ENCODE results near the gene UQCR10. TPM values are rescaled to one million over a fixed set of nuclear protein-coding genes. Genes with fewer than 3 reads are reported as not detected.

UQCR10 gene
- total RNA-seq, 1 experiment from 2014 or later: 119 TPM

- intact Hi-C loops (cut with micrococcal nuclease): no loop called here
- Histone ChIP-seq H3K36me3 (ENCODE audit: control insufficient read depth in 1 of 2, insufficient read depth in 2 of 2, low read length in 2 of 2) (no peaks in the 10 kb centered on the region; a peak in 1 of 4 replicates), H3K9ac (ENCODE audit: low read length) (no peak overlapping the region), H3K4me2 (ENCODE audit: low read length) (no peak overlapping the region), H4K20me1 (ENCODE audit: insufficient read depth) (no peaks in the 10 kb centered on the region), H3K9me3 (ENCODE audit: control insufficient read depth in 1 of 2, insufficient read depth in 1 of 2, low read depth in 1 of 2, low read length in 2 of 2) (no peaks in the 10 kb centered on the region), H3K4me3 (replicated peaks in 1 of 2; ENCODE audit: low read depth in 1 of 2, low read length in 2 of 2) (no peak overlapping the region), H3K4me1 (ENCODE audit: control insufficient read depth in 1 of 2, insufficient read depth in 2 of 2, low read length in 2 of 2) (peaks cover 2 to 16% of the 10 kb centered on the region in 2 experiments; a peak in 2 of 4 replicates), H3K27me3 (ENCODE audit: insufficient read depth, low read length) (no peaks in the 10 kb centered on the region), H2AFZ (ENCODE audit: low read depth, low read length, poor library complexity, severe bottlenecking) (no peak overlapping the region), H3K79me2 (ENCODE audit: insufficient read depth, low read length) (no peaks in the 10 kb centered on the region), H3K9me2 (ENCODE audit: insufficient read depth) (no peaks in the 10 kb centered on the region), H3K27ac (ENCODE audit: low read depth, low read length) (no peak overlapping the region)
- DNase-seq (ENCODE audit: low read depth, low spot score) (no peak), ATAC-seq (no peak)
- ChIA-PET RAD21 (ENCODE audit: low non-redundant PET in 1 of 2, low total read pairs in 2 of 2, uncharacterized antibody in 2 of 2, unreplicated experiment in 2 of 2) (no interaction called here), CTCF (no interaction called here), POLR2A (no interaction called here)
- BruUV-seq (replicated peaks): no TSS peak
- no peak for TF ChIP-seq MAX (IDR thresholded peaks at IDR 0.05)
- no peak for TF ChIP-seq POLR2AphosphoS5 (IDR thresholded peaks at IDR 0.05; ENCODE audit: low read depth, low read length)
These were observed 19.3 kb upstream of the UQCR10 start for GRCh38 chr22:29747832-29748231.

DNA sequence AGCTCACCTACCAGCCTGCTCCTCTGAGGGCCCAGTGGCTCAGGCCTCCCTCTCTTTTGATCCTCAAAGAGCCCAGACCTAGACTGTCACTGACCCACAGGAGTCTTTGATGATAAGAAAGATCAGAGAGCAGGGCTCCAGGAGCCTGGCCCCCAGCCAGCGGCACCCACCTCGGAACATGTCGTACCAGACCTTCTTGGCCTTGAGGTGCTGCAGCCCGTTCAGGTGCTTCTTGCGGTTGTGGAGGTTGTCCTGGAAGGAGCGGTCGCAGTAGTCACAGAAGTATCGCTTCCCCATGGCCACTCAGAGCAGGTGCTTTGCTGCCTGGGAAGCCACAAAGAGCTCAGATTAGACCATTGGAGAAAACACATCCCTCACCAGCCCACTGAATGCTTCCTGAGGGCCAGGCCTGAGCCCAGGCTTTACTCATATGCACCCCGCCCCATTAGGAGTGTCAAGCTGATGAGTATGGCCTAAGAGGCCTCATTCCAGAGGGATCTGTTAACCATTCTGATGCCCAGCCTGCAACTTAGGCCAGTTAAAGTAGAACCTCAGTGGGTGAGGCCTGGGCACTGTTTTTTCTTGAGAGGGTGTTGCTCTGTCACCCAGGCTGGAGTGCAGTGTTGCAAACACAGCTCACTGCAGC lies 18.8 kb upstream of the UQCR10 start:
- Histone ChIP-seq H3K4me2 (ENCODE audit: low read length) (no peak overlapping the region), H3K9ac (ENCODE audit: low read length) (no peak overlapping the region), H3K79me2 (ENCODE audit: insufficient read depth, low read length) (no peaks in the 10 kb centered on the region), H3K9me3 (ENCODE audit: control insufficient read depth in 1 of 2, insufficient read depth in 1 of 2, low read depth in 1 of 2, low read length in 2 of 2) (no peaks in the 10 kb centered on the region), H3K27ac (ENCODE audit: low read depth, low read length) (no peak overlapping the region), H3K36me3 (ENCODE audit: control insufficient read depth in 1 of 2, insufficient read depth in 2 of 2, low read length in 2 of 2) (no peaks in the 10 kb centered on the region; a peak in 1 of 4 replicates), H4K20me1 (ENCODE audit: insufficient read depth) (no peaks in the 10 kb centered on the region), H3K27me3 (ENCODE audit: insufficient read depth, low read length) (no peaks in the 10 kb centered on the region), H3K4me3 (replicated peaks in 1 of 2; ENCODE audit: low read depth in 1 of 2, low read length in 2 of 2) (no peak overlapping the region), H2AFZ (ENCODE audit: low read depth, low read length, poor library complexity, severe bottlenecking) (no peak overlapping the region), H3K4me1 (ENCODE audit: control insufficient read depth in 1 of 2, insufficient read depth in 2 of 2, low read length in 2 of 2) (peaks cover 2 to 16% of the 10 kb centered on the region in 2 experiments; a peak in 2 of 4 replicates), H3K9me2 (ENCODE audit: insufficient read depth) (no peaks in the 10 kb centered on the region)
- ChIA-PET RAD21 (ENCODE audit: low non-redundant PET in 1 of 2, low total read pairs in 2 of 2, uncharacterized antibody in 2 of 2, unreplicated experiment in 2 of 2) (no interaction called here), POLR2A (no interaction called here), CTCF (no interaction called here)
- intact Hi-C loops (cut with micrococcal nuclease): no loop called here
- DNase-seq (ENCODE audit: low read depth, low spot score) (no peak), ATAC-seq (0 out of 2 replicates have a peak, but pooled peaks have one; percentile 34)
- BruUV-seq (replicated peaks): no TSS peak
- TF ChIP-seq SP1 (IDR thresholded peaks at IDR 0.05; ENCODE audit: low read depth) (no peak), TCF7L2 (IDR thresholded peaks at IDR 0.05; ENCODE audit: borderline replicate concordance, extremely low read depth, insufficient read depth, insufficient read length) (peak; percentile 45)

Data from HCT116 (cell line).